DOHH2 (cell line): ENCODE data around the gene S100A4.
"Not testable (repeated sequence)": the region's sequence is repeated elsewhere in the genome, so short reads cannot be mapped to it uniquely, and the experiment has no call there.

Experiments
- H3F3A ChIP-seq: fragments of 200-600 bp; sonication (generic), shearing (Covaris generic); 2 replicates; pipeline ENCODE4 v1.6.0; 2016; ENCODE audit warnings: antibody characterized with exemption, mild to moderate bottlenecking; ENCODE audit not compliant: control insufficient read depth, insufficient read depth
- H3K27ac ChIP-seq: fragments of 200-600 bp; sonication (generic); 2 replicates; pipeline ENCODE4 v1.5.1; 2014; ENCODE audit warnings: low read depth, mild to moderate bottlenecking, low read length, moderate library complexity
- H3K27me3 ChIP-seq: fragments of 200-600 bp; sonication (generic); 2 replicates; pipeline ENCODE4 v1.6.1; 2014; ENCODE audit warnings: mild to moderate bottlenecking, low read length, mixed read lengths; ENCODE audit not compliant: control insufficient read depth
- H3K36me3 ChIP-seq: fragments of 200-600 bp; sonication (generic); 2 replicates; pipeline ENCODE4 v1.6.1; 2014; ENCODE audit warnings: mild to moderate bottlenecking, low read length, moderate library complexity, mixed read lengths; ENCODE audit not compliant: control insufficient read depth
- H3K4me1 ChIP-seq: fragments of 200-600 bp; sonication (generic); 2 replicates; pipeline ENCODE4 v1.6.1; 2014; ENCODE audit warnings: mild to moderate bottlenecking, low read length, mixed read lengths; ENCODE audit not compliant: control insufficient read depth
- H3K4me2 ChIP-seq: fragments of 200-600 bp; sonication (generic); 2 replicates; pipeline ENCODE4 v1.6.0; 2014; ENCODE audit warnings: mild to moderate bottlenecking, low read length, moderate library complexity
- H3K4me3 ChIP-seq: fragments of 200-600 bp; sonication (generic); 2 replicates; pipeline ENCODE4 v1.5.1; 2014; ENCODE audit warnings: mild to moderate bottlenecking, low read length, mixed read lengths
- H3K79me2 ChIP-seq: fragments of 200-600 bp; sonication (generic); 2 replicates; pipeline ENCODE4 v1.6.1; 2014; ENCODE audit warnings: mild to moderate bottlenecking, low read length, mixed read lengths; ENCODE audit not compliant: control insufficient read depth
- H3K9me2 ChIP-seq: fragments of 200-600 bp; sonication (generic); replicated peaks from 2 replicates; pipeline ENCODE4 v1.6.1; 2014; ENCODE audit warnings: mild to moderate bottlenecking, low read length, mixed read lengths; ENCODE audit not compliant: control insufficient read depth
- H3K9me3 ChIP-seq: fragments of 200-600 bp; sonication (generic); 2 replicates; pipeline ENCODE4 v1.6.1; 2014; ENCODE audit warnings: antibody characterized with exemption, low read length, mixed read lengths; ENCODE audit not compliant: control insufficient read depth, insufficient read depth
- H4K20me1 ChIP-seq: fragments of 200-600 bp; sonication (generic); 2 replicates; pipeline ENCODE4 v1.6.0; 2014; ENCODE audit warnings: low read depth, mild to moderate bottlenecking, antibody characterized with exemption, low read length, moderate library complexity; ENCODE audit not compliant: control insufficient read depth, insufficient read depth
- CTCF ChIP-seq: fragments of 200-600 bp; sonication (generic); IDR thresholded peaks from one replicate; pipeline ENCODE4 v1.5.1; 2014; ENCODE audit warnings: antibody characterized with exemption, mild to moderate bottlenecking, low read depth, low read length; ENCODE audit not compliant: poor library complexity, severe bottlenecking
- EZH2phosphoT487 ChIP-seq: fragments of 200-600 bp; sonication (generic); IDR thresholded peaks from 2 replicates; pipeline ENCODE4 v1.6.1; 2017; ENCODE audit warnings: borderline replicate concordance, mild to moderate bottlenecking, antibody characterized with exemption, low read length, moderate library complexity, mixed read lengths

S100A4 gene

DNA sequence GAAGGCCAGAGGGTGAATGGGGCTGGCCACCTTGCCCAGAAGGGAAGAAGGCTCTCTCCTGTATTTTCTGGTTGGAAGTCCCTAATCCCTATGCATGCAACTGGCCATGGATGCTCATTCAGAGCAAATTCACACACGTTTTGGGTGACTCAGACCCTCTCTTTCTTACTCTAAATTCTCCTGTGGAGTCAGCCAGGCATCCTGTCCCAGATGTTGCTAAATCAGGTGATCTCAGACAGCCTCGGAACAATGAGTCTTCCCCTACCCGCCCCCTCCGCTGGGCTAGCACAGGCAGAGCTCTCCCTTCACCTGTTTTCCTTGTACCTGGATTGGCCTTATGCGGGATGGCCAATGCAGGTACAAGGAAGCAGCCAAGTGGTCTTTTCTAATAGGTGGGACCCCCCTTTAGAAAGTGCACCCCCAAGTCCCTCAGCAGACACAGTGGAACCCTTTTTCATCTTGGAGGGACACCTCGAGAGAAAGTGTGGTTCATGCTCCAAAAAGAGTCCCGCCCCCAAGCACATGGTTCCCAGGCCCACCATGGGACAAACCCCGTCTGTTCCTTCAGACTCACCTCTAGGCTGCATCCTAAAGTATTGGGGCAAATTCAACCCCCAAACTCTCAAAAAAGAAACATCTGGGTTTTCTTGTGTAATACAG is 18.5 kb downstream of the S100A4 start:
- Histone ChIP-seq H3K27ac (no peak overlapping the region), H3K36me3 (no peaks in the 10 kb centered on the region), H3K4me1 (no peaks in the 10 kb centered on the region), H3K9me2 (no peaks in the 10 kb centered on the region), H3F3A (no peaks in the 10 kb centered on the region), H3K4me2 (no peak overlapping the region), H3K79me2 (no peaks in the 10 kb centered on the region), H4K20me1 (no peaks in the 10 kb centered on the region), H3K9me3 (no peaks in the 10 kb centered on the region), H3K27me3 (peaks cover 35% of the 10 kb centered on the region), H3K4me3 (no peak overlapping the region)
- TF ChIP-seq EZH2phosphoT487 (no peak), CTCF (no peak)

GRCh38 chr1:153526132-153526543 is 19.5 kb downstream of the S100A4 start:
- Histone ChIP-seq H3K4me2 (no peak overlapping the region), H3K79me2 (no peaks in the 10 kb centered on the region), H3K9me2 (no peaks in the 10 kb centered on the region), H3K27ac (no peak overlapping the region), H3K4me1 (no peaks in the 10 kb centered on the region), H3K36me3 (no peaks in the 10 kb centered on the region), H4K20me1 (no peaks in the 10 kb centered on the region), H3K9me3 (no peaks in the 10 kb centered on the region), H3K27me3 (peaks cover 33% of the 10 kb centered on the region), H3F3A (no peaks in the 10 kb centered on the region), H3K4me3 (no peak overlapping the region)
- no peak for TF ChIP-seq CTCF
- TF ChIP-seq EZH2phosphoT487: no peak

GRCh38 chr1:153525088-153525728 is 20.4 kb downstream of the S100A4 start:
- no peak overlapping the region for H3K4me3 ChIP-seq
- no peak for TF ChIP-seq EZH2phosphoT487
- TF ChIP-seq CTCF: no peak
- no peaks in the 10 kb centered on the region for H4K20me1 ChIP-seq
- H3K36me3 ChIP-seq: no peaks in the 10 kb centered on the region
- H3K79me2 ChIP-seq: no peaks in the 10 kb centered on the region
- H3F3A ChIP-seq: no peaks in the 10 kb centered on the region
- no peaks in the 10 kb centered on the region for H3K9me2 ChIP-seq
- no peak overlapping the region for H3K27ac ChIP-seq
- peaks cover 26% of the 10 kb centered on the region for H3K27me3 ChIP-seq
- no peaks in the 10 kb centered on the region for H3K9me3 ChIP-seq
- H3K4me2 ChIP-seq: no peak overlapping the region
- no peaks in the 10 kb centered on the region for H3K4me1 ChIP-seq

DNA sequence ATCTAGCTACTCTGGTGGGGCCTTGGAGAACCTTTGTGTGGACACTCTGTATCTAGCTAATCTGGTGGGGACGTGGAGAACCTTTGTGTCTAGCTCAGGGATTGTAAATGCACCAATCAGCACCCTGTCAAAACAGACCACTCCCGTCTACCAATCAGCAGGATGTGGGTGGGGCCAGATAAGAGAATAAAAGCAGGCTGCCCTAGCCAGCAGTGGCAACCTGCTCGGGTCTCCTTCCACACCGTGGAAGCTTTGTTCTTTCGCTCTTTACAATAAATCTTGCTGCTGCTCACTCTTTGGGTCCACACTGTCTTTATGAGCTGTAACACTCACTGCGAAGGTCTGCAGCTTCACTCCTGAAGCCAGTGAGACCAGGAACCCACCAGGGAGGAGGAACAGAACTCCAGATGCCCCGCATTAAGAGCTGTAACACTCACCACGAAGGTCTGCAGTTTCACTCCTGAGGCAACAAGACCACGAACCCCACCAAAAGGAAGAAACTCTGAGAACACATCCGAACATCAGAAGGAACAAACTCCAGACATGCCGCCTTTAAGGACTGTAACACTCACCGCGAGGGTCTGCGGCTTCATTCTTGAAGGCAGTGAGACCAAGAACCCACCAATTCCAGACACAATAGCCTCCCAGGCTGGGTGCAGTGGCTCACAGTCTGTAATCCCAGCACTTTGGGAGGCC is 23.1 kb downstream of the S100A4 start:
- H4K20me1 ChIP-seq, H3K36me3 ChIP-seq, H3K4me2 ChIP-seq, H3F3A ChIP-seq, H3K4me3 ChIP-seq, H3K9me2 ChIP-seq, H3K79me2 ChIP-seq, H3K9me3 ChIP-seq, H3K27ac ChIP-seq, H3K4me1 ChIP-seq: not testable (repeated sequence)
- H3K27me3 ChIP-seq: peaks cover 14% of the 10 kb centered on the region; the same call in 1 of the 2 replicates

DNA sequence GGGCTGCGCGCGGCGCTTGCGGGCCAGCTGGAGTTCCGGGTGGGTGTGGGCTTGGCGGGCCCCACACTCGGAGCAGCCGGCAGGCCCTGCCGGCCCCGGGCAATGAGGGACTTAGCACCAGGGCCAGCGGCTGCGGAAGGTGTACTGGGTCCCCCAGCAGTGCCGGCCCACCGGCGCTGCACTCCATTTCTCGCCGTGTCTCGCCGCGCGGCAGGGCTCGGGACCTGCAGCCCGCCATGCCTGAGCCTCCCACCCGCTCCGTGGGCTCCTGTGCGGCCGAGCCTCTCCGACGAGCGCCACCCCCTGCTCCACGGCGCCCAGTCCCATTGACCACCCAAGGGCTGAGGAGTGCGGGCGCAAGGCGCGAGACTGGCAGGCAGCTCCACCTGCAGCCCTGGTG is 23.8 kb downstream of the S100A4 start:
- H3K4me2 ChIP-seq, H3K9me2 ChIP-seq, H3K27ac ChIP-seq, H3K79me2 ChIP-seq, H3K4me3 ChIP-seq, H3K4me1 ChIP-seq, H3F3A ChIP-seq, H4K20me1 ChIP-seq, H3K36me3 ChIP-seq, H3K9me3 ChIP-seq: not testable (repeated sequence)
- H3K27me3 ChIP-seq: peaks cover 13% of the 10 kb centered on the region; the same call in 1 of the 2 replicates
